Cardiac fibroblast (primary cell): ENCODE results near the gene DSC3.
"Not testable (repeated sequence)": the region's sequence is repeated elsewhere in the genome, so short reads cannot be mapped to it uniquely, and the experiment has no call there.

Experiments
- DNase-seq, 2 donors: peaks; one replicate each; pipeline versions ENCODE4 v3.0.0 to v3.0.0-alpha.2; 2010; ENCODE audit warnings: low read depth in 2 of 2
- H3K4me3 ChIP-seq, 2 donors: replicated peaks in 1 of 2; 1 replicate in 1 of 2; 2 replicates in 1 of 2; pipeline ENCODE4 v1.5.1; 2011; ENCODE audit warnings: low read depth in 2 of 2, low read length in 2 of 2, mild to moderate bottlenecking in 2 of 2, moderate library complexity in 1 of 2
- CTCF ChIP-seq: IDR thresholded peaks from one replicate; pipeline ENCODE4 v1.5.1; 2011; ENCODE audit warnings: low read depth, mild to moderate bottlenecking, low read length, inconsistent platforms

DSC3 gene

GRCh38 chr18:31044926-31045325, 2.4 kb upstream of the DSC3 start:
- DNase-seq: peak; percentile 26 to 41
- H3K4me3 ChIP-seq: no peak overlapping the region
- no peak for TF ChIP-seq CTCF

GRCh38 chr18:31043709-31044108, 1.2 kb upstream of the DSC3 start:
- H3K4me3 ChIP-seq: no peak overlapping the region
- TF ChIP-seq CTCF: no peak
- no peak for DNase-seq

- H3K4me3 ChIP-seq: peak overlapping the region; percentile 49 to 50
- TF ChIP-seq CTCF: no peak
- no peak for DNase-seq
Measured at GRCh38 chr18:31042084-31042405, 497 bp downstream of the DSC3 start.

- no peak for TF ChIP-seq CTCF
- peak; percentile 23 to 31 for DNase-seq
- H3K4me3 ChIP-seq: peak overlapping the region; percentile 49 to 50
Measured at GRCh38 chr18:31041271-31042083, 1.1 kb downstream of the DSC3 start.

- TF ChIP-seq CTCF: no peak
- DNase-seq: peak; percentile 14 to 25
- H3K4me3 ChIP-seq: peak overlapping the region; percentile 49 to 50
Measured at GRCh38 chr18:31040686-31041270, 1.8 kb downstream of the DSC3 start.

GRCh38 chr18:31039426-31039825, 3.1 kb downstream of the DSC3 start:
- TF ChIP-seq CTCF: no peak
- no peak overlapping the region for H3K4me3 ChIP-seq
- peak; percentile 32 to 53 for DNase-seq

GRCh38 chr18:31037686-31038085, 4.9 kb downstream of the DSC3 start:
- DNase-seq: peak; percentile 37 to 41
- not testable (repeated sequence) for H3K4me3 ChIP-seq
